HG02870 (cell line): ENCODE data around the gene DNAJC11.
A peak's percentile ranks its signal among the peaks of the same experiment; 100 is the strongest.

Experiments
- ATAC-seq: cut with Tn5 transposase; IDR thresholded peaks from one replicate; pipeline ENCODE4 v1.9.1; 2021; ENCODE audit warnings: mild to moderate bottlenecking, moderate library complexity; ENCODE audit not compliant: unreplicated experiment

DNAJC11 gene

DNA sequence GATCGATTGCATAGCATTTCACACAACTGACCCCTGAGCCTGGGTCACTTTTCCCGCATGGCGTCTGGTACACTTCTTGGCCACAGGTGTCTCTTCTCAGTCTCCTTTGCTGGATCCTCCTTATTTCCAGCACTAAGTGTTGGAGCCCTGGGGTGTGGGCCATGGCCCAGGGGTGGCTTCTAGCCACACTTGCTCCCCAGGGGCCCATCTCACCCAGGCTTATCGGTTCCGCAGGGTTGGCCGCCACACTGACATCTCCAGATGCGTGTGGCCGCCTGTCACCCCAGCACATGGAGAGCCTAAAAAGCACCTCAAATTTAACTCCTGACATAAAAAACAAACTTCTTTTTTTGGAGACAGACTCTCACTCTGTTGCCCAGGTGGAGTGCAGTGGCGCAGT is 74.6 kb downstream of the DNAJC11 start:
- ATAC-seq, result no peak

DNA sequence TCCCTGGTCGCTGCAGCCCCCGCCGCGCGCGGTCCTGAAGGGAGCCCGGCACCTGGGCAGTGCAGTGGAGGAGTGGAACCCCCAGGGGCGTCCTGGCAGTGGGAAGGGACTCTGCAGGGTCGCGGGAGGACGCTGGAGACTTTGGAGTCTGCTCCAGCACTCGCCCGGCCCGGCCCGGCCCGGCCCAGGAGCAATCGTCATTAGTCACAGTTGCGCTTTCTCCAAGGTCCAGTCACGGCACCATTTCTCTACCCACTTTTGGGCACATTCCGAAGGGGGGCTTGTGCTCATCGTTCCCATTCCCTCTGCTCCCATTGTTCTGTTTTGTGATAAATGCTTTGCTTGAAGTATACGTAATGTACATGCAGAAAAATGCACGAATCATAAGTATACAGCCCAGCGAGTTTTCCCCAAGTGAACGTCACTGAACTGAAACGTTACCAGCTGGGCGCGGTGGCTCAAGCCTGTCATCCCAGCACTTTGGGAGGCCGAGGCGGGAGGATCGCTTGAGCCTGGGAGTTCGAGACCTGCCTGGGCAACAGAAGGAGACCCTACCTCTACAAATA is 75.9 kb downstream of the DNAJC11 start:
- no peak for ATAC-seq

DNA sequence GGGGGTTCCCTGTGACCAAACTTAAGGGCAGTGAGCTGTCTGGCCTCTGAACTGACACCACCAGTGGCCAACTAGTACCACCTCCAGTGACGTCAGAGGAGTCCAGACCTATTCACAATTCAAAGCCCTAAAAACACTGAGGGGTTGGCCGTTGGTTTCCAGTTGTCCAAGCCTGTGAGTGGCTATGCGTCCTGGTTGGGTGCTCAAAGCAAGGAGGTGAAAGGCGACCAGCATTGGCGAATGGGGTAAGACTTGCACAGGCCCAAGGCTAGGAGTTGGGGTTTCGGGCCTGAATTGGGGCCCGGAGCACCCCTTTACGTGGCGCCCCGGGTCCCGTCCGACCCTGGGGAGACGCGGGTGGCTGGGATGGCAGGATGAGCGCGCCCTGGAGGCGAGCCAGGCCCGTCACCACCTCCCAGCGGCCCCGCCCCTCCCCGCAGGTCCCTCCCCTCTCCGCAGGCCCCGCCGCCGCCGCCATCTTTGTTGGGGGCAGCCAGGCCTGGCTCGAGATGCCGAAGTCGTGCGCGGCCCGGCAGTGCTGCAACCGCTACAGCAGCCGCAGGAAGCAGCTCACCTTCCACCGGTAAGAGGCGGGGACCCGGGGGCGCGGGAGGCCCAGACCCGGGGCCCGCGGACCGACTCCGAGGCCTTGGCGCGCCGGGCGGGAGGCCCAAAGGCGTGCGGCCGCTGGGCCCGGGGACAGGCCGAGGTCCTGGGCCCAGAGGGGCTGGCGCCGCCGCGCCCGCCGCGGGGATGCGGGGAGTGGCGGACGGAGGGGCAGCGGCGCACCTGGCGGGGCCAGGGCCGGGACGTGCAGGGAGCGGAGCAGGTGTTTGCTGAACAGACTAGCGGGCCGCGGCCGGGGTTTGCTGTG is 76.7 kb downstream of the DNAJC11 start, which contains the start of gene THAP3:
TSS of gene THAP3 (plus strand) at position 159 of the 874 bp plus-strand sequence. CDS start at position 510, 351 bp downstream.
- ATAC-seq, result peak; percentile 64

DNA sequence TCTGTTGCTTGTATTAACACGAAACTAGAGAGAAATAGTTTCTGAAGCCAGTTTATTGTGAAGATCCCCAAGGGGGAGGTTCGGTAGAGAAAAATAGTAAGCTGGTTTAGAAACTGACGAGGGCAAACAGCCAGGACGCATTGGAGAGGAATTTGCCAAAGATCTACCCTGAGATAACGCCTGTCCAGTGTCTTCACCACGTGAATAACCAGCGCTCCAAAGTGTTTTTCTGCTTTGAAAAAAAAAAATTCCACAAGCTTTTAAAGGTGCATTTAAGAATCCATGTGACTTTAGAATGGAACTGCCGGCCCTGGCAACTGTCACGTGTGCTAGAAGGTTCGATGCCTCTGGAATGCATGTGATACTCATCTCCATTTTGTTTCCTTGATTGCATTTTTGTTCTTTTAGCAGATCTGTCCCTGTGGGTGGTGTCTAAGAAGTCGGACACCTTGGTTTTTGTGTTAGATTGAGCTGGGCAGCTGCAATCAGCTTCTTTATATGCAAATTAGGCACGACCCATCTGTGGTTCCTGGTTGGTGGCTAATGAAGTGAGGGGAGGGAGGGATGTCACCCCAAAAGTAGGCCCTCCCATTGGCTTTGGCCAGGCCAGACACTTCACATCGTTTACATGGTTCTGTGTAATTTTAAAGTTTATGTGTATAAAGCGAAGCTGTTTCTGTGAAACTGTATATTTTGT is 78.2 kb downstream of the DNAJC11 start:
- no peak for ATAC-seq

DNA sequence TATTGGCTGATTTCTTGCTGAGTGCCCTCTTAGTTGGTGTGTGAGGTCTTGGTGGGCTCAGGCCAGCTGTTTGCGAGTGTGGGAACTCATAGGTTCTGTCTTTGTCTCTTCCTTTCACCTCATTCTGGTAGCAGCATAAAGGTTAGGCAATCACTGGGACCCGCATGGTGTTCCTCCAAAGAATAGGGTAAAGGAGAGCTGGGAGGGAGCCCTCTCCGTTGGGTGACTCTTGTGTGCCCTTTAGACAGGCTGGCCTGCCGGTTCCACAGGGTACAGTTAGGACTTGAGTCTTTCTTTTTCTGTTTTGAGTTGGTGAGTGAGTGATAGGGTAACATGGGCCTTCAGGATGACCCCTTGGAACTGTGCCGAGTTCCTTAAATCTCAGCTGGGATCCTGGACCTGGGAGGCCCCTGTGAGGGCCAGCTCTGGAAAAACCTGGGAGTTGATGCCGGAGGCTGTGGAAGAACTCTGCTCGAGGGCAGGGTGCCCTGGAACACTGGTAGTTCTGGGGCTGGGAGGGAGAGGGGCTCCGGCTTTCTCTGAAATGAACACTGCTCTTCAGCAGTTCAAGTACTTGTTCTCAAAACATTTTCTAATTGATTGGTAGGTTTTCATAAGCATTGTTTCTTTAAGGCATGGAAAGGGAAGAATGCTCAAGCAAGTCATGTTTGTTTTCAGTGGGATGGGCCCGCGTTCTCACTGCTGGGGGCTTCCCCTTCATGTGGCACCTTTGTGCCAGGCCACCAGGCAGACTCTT is 79.0 kb downstream of the DNAJC11 start:
- no peak for ATAC-seq

DNA sequence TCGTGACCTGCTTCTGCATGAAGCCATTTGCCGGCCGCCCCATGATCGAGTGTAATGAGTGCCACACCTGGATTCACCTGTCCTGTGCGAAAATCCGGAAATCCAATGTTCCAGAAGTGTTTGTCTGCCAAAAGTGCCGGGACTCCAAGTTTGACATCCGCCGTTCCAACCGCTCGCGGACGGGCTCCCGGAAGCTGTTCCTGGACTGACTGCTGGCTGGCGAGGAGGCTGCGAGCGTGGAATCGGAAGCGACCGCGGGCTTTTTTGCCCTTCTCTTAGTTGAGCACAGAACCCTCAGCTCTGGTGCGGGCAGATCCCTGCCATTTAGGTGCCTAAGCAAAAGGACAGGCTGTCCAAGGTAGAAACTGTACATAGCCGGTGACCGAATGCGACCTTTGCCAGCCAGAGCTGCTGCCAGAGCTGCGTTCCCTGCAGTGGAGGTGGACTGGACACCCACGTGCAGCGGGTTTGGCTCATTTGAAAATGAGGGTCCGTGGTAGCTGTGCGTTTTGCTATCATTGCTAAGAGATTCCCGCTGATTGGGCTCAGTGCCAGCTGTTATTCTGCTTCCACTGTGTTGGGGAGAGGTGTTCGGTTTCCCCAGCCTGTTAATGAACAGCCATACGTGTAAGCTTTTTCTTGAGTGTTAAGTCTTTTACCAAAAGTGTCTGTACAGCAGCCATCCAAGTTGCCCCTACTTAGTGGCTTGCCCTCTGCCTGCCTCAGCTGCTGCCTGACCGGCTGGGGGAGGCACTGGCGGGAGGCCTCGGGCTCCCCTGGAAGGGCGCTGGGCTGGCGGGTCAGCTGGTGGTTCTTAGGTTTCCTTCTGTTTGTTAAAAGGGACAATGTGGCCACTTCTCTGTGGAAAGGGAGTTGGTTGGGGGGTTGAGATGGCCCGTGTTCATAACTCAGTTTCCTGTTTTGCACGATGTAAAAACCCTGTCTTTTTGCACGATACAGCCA is 79.9 kb downstream of the DNAJC11 start:
- no peak for ATAC-seq

DNA sequence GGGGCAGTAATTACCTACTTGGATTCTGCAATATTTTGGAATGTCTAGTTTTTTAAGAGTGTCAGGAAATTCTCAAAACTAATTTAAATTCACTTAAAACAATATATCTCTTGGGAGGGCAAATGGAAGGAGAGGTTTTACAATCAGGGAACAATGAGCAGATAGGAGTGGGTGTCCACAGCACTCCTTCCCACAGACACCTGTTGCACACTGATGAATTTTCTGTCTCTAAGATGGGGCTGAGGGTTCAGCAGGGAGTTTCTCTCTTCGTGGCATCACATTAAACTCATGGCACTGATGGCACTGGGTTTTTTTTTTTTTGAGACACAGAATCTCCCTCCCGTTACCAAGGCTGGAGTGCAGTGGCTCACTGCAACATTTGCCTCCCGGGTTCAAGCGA is 82.6 kb downstream of the DNAJC11 start:
- no peak for ATAC-seq

DNA sequence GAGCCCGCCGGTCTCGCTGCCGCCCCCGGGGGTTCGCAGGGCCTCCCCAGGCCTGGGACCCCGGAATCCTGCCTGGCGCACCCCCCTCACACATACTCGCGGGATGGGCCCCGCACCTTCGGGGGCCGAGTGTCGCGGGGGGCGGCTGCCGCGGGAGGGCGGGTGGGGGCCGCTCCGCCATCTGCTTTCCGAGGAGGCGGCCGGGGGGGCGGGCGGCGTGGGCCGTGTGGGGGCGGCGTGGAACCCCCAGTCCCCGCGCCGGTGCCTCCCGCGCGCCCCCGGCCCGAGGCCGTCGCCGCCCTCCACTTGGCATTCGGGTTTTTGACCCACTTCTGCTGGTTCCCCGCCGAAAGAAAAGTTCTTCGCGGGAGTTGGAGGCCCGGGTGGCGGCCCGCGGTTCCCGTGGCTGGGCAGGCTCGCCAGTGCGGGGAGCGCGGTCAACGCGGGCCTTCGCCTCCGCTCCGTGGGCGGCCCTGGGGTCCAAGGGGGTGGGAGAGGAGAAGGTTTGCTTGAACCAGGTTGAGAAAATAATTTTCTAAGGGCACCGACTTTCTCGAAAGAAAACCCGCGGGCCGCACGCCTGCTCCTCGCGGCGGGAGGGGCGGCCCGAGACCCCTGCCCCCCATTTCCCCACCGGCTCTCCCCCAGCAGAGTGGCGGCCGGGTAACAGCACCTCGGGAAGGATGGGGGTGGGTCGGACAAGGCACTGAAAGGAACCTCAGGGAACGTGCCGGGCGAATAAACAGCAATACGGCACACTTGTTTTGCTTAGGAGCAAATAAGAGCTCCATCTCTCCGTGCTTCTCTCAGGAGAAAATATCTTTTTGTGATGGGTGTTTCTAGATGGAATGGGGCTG is 86.5 kb downstream of the DNAJC11 start:
- no peak for ATAC-seq

DNA sequence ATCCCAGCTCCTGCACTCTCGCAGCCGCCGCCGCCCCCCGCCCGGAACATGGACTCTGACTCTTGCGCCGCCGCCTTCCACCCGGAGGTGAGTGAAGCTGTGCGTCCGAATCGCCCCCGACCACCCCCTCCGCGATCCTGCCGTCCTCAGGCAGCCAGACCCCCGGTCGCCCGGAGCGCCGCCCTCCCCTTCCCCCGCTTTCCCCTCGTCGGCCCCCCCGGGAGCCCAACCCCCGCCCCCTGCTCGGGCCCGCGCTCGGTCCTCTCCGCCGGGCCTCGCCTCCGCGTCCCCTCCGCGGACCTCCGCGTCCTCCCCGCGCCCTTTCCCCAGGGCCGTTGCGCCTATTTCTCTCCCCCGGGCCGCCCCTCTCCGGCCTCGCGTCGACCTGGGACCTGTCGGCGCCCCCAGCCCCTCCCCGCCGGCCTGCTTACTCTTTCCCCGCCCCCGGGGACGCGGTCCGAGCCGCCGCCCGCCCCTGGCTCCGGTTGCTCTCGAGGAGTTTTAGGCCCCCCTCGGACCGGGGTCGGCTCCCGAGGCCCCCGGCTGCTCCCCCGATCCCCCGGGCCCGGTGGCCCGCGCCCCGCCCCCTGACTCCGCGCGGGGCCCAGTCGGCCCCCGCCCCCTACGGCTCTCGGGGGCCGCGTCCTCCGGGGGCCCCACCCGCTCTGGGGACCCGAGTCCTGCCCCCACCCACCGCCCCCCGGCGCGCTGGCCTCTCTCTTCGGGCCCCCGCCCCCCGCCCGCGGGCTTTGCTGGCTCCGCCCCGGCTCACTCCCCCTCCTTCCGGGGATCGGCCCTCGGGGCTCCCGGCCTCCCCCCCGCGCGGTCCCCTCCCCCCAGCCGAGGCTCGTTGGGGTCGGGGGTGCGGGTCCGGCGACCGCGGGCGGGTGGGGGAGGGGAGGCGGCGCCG is 87.3 kb downstream of the DNAJC11 start:
- no peak for ATAC-seq

DNA sequence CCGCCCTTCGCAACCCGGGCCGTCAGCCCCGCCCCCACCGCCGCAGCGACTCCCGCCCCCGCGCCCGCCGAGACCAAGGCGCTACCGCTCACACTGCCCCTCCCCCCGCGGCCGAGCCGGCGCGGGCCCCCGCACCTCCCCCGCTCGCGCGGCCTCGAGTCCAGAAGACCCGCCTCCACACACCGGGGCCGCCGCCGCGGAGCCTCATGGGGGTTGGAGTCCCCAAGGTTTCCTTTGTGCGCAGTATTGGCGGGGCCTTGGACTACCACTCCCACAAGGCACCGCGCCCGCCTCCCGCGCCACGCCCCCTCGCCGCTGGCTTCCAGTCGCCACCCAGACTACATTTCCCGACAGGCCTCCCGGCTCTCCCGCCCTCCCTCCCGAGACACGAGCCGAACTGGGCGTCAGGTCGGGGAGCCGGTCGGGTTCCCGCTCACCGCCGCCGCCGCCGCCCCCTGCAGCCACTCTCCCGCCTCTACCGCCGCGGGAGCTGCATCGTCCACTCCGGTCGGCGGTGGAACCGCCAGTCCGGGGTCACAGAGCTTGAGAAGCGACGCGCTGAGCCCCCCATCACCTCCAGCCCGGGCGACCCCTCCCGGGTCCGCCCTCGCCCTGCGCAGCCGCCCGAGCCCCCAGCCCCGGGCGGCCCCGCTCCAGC is 88.1 kb downstream of the DNAJC11 start, which contains the start of gene PHF13:
TSS of gene PHF13 (plus strand) at position 371 of the 658 bp plus-strand sequence. CDS start 336 bp downstream, outside the sequence.
- peak; percentile 88 for ATAC-seq

DNA sequence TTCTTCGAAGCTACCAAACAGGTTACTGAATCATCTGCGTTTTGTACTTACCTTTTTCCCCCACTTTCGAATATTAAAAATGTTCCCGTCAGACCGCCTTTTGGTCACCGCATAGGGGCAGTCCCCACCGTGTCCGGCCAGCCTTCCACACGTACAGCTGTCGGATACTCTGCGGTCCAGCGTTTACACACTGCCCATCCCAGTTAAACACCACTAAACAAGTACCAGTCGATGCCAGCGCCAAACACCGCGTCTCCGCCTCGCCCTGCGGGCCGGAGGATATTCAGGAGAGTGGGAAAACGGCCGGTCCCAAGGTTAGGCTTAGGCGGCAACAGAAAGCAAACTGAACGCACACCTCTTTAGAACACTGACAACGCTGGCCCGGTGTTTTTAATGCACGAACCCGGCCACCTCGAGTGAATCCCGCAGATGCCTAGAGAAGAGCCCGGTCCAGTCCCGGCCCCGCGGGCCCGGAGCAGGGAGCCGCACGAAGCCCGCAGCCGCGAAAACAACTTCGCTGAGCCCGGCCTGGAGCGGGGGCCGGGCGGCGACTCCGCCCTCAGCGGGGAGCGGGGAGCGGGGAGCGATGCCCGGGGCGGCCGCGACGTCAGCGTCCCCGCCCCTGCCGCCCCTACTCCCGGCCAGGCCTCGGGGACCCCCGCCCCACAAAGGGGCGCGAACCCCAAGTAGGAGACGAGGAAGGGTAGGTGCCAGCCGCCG is 88.8 kb downstream of the DNAJC11 start:
- ATAC-seq, result peak; percentile 35

DNA sequence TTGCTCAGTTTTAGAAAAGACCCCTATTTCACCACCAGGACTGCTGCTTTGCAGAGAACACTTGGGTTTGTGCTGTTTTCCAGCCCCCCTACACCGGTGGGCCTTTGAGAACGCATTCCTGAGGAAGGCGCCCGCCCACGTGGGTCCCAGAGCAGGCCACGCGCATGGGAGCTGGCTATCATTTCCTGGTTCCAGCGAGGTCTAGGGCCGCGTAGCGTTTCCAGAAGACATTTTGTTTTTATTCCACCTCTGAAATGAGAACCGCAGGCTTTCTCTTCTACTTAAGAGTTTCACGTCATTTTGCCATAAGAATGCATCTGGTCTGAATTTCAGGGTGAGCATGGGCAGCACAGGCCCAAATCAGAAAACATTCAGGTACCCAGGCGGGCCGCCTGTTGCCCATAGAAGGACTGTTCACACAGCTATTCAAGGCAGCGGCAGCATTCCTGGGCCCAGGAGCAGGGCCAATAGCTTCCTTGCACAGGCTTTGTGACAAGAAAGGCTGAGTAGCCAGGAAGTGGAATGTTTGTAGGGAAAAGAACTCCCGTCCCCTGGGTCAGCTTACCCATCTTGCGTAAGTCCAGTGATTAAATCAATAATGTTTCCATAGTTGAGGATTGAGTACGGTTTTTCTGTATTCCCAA is 97.6 kb downstream of the DNAJC11 start:
- no peak for ATAC-seq

DNA sequence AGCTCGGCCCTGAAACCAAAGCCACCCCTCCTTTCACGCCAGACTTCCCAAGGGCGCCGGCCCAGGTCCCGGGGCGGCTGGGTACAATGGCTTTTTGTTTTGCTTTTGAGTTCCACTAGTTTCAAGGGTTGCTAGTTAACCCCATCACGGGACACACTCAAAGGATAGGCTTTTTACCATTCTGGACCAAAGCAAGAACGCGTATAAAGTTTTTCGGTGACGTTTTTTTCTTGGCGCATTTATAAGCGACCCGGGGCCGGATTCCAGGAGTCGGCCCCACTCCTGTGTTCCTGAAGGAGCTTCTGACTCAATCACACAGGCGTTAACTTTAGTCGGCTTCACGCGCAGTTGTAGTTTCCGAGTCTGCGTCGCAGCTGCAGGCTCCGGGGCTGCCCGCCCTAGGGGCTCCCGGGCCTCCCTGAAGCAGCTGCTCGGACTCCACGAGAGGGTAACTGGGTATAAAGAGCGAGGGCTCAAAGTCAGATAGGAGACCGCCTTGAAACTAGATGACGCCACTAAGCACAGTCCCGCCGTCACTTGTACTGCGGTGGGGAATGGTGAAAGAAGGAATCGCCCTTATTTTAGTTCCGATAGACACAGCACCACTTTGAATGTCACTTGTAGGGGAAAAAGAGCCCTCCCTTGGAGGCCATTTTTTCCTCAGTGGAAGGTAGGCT is 98.2 kb downstream of the DNAJC11 start:
- ATAC-seq, result peak; percentile 23

DNA sequence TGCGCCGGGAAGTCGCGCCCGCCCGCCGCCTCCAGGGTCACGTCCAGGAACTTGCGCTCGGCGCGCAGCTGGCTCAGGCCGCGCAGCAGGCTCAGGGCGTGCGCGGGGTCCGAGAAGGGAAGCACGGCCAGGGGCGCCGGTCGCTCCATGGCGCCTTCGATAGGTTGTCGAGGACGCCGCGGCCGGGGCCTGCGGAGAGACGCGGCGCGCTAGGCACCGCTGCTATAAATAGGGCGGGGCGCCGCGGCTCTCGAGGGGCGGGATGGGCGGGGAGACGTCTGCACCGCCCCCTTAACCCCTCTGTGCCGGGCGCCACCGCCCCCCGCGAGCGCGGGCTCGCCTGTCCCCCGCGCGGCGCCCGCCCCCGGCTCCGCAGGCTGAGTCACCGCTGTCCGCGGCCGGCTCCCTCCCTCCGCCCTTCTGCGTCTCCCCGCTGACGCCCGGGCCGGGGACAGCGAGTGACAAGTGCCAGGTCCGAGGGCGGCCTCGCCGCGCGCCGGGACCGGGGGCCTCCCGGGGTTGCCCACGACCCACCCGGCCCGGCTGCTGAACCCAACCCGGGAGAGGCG is 98.9 kb downstream of the DNAJC11 start, which contains the start of gene KLHL21:
TSS of gene KLHL21 (minus strand) at position 201 of the 569 bp plus-strand sequence. CDS start at position 149, 52 bp downstream.
- ATAC-seq, result peak; percentile 46
